ENCODE results near the gene NAV3. TPM values are rescaled to one million over a fixed set of nuclear protein-coding genes. Genes with fewer than 3 reads are reported as not detected.
A peak's percentile ranks its signal among the peaks of the same experiment; 100 is the strongest.

NAV3 gene
- total RNA-seq, 2 experiments from 2014 or later: not detected

DNA sequence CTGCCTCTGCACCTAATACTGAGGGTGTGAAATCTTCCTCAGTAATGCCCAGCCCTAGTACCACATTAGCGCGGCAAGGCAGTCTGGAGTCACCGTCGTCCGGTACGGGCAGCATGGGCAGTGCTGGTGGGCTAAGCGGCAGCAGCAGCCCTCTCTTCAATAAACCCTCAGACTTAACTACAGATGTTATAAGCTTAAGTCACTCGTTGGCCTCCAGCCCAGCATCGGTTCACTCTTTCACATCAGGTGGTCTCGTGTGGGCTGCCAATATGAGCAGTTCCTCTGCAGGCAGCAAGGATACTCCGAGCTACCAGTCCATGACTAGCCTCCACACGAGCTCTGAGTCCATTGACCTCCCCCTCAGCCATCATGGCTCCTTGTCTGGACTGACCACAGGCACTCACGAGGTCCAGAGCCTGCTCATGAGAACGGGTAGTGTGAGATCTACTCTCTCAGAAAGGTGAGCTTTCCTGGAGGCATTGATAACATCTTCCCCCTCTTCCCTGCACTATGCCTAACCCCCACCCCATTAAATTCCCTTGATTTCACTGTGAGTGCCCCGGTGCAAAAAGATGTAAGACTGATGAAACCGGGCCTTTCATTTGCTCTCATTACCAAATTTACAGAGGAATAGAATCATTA lies 291.4 kb downstream of the NAV3 start:
- no peaks in the 10 kb centered on the region for H3K36me3 Mint-ChIP-seq (ENCODE audit: low read depth)
- H3K27me3 Mint-ChIP-seq: no peaks in the 10 kb centered on the region
- intact Hi-C loops (cut with micrococcal nuclease): no loop called here

GRCh38 chr12:78128211-78128610 lies 297.5 kb downstream of the NAV3 start:
- H3K4me1 Mint-ChIP-seq (ENCODE audit: low read depth): no peaks in the 10 kb centered on the region
- no peak for DNase-seq
- peaks cover 5% of the 10 kb centered on the region for H3K9me3 Mint-ChIP-seq
- H3K4me3 Mint-ChIP-seq: no peak overlapping the region
- ATAC-seq: no peak
- H3K27ac Mint-ChIP-seq: no peak overlapping the region
- no peaks in the 10 kb centered on the region for H3K27me3 Mint-ChIP-seq
- intact Hi-C loops (cut with micrococcal nuclease): no loop called here
- POLR2A ChIA-PET: no interaction called here
- no peaks in the 10 kb centered on the region for H3K36me3 Mint-ChIP-seq (ENCODE audit: low read depth)
- no peak for TF ChIP-seq CTCF (IDR thresholded peaks at IDR 0.05)
- CTCF ChIA-PET: no interaction called here

More for the DNA sequence above, 291.4 kb downstream of the NAV3 start:
- no peaks in the 10 kb centered on the region for H3K4me1 Mint-ChIP-seq (ENCODE audit: low read depth)
- H3K9me3 Mint-ChIP-seq: peaks cover 3% of the 10 kb centered on the region
- ATAC-seq (no peak), DNase-seq (no peak)
- H3K4me3 Mint-ChIP-seq: no peak overlapping the region
- TF ChIP-seq CTCF (IDR thresholded peaks at IDR 0.05): no peak
- no peak overlapping the region for H3K27ac Mint-ChIP-seq
- ChIA-PET CTCF (interaction anchor here (1.1 kb wide), 1 partner anchor 122 kb away, joined by 3 read pairs; no protein-coding TSS in a partner anchor), POLR2A (no interaction called here)

DNA sequence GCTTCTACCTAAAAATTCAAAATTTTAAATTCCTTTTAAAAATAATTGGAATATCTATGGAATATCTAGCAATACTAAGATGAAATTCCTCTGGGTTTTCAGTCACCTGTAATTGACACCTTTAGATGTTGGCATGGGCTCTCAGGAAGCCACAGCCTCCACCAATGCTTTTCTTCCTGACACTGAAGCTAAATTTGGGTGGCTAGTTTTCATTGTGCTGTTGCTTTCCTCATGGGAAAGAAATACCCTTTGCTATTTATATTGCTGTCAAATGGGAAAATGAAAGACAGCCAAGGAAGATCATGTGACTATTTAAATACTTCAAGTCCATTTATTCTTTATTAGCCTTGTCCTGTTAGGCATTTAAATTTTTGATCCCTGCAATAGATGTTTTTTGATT lies 313.0 kb downstream of the NAV3 start:
- H3K27me3 Mint-ChIP-seq: no peaks in the 10 kb centered on the region
- intact Hi-C loops (cut with micrococcal nuclease): no loop called here
- H3K4me1 Mint-ChIP-seq (ENCODE audit: low read depth): no peaks in the 10 kb centered on the region
- no peaks in the 10 kb centered on the region for H3K9me3 Mint-ChIP-seq
- ATAC-seq (no peak), DNase-seq (no peak)
- ChIA-PET POLR2A (no interaction called here), CTCF (no interaction called here)
- no peak for TF ChIP-seq CTCF (IDR thresholded peaks at IDR 0.05)
- H3K36me3 Mint-ChIP-seq (ENCODE audit: low read depth): no peaks in the 10 kb centered on the region
- no peak overlapping the region for H3K27ac Mint-ChIP-seq
- H3K4me3 Mint-ChIP-seq: no peak overlapping the region

GRCh38 chr12:78145398-78145797 lies 314.7 kb downstream of the NAV3 start:
- ChIA-PET CTCF (interaction anchor here (1.5 kb wide), 1 partner anchor 73 kb away, joined by 3 read pairs; no protein-coding TSS in a partner anchor), POLR2A (no interaction called here)
- no peak overlapping the region for H3K4me3 Mint-ChIP-seq
- no peaks in the 10 kb centered on the region for H3K36me3 Mint-ChIP-seq (ENCODE audit: low read depth)
- H3K4me1 Mint-ChIP-seq (ENCODE audit: low read depth): no peaks in the 10 kb centered on the region
- DNase-seq (no peak), ATAC-seq (no peak)
- no peaks in the 10 kb centered on the region for H3K27me3 Mint-ChIP-seq
- TF ChIP-seq CTCF (IDR thresholded peaks at IDR 0.05): no peak
- H3K27ac Mint-ChIP-seq: no peak overlapping the region
- H3K9me3 Mint-ChIP-seq: no peaks in the 10 kb centered on the region
- intact Hi-C loops (cut with micrococcal nuclease): no loop called here

GRCh38 chr12:78146365-78146772 lies 315.7 kb downstream of the NAV3 start:
- Mint-ChIP-seq H3K27ac (no peak overlapping the region), H3K9me3 (no peaks in the 10 kb centered on the region), H3K27me3 (no peaks in the 10 kb centered on the region), H3K36me3 (ENCODE audit: low read depth) (no peaks in the 10 kb centered on the region), H3K4me3 (no peak overlapping the region), H3K4me1 (ENCODE audit: low read depth) (no peaks in the 10 kb centered on the region)
- DNase-seq (no peak), ATAC-seq (no peak)
- intact Hi-C loops (cut with micrococcal nuclease): no loop called here
- peak; percentile 76 for TF ChIP-seq CTCF (IDR thresholded peaks at IDR 0.05)
- ChIA-PET POLR2A (no interaction called here), CTCF (interaction anchor here (1.0 to 1.6 kb wide), 5 partner anchors 12 to 72 kb away, joined by 3 to 5 read pairs (median 3); no protein-coding TSS in a partner anchor)

All from activated CD8-positive, alpha-beta T cell treated with anti-CD3 and anti-CD28 coated beads for 36 hours (primary cell).